NB4 (cell line): Measurements from ENCODE around the gene CCL16.

Source experiments
- DNase-seq: peaks from one replicate; pipeline ENCODE4 v3.0.0; 2010; ENCODE audit warnings: low read depth
- H3K4me3 ChIP-seq: one replicate; pipeline ENCODE4 v1.5.1; 2011; ENCODE audit warnings: mild to moderate bottlenecking, low read depth, low read length, moderate library complexity
- CTCF ChIP-seq: IDR thresholded peaks from one replicate; pipeline ENCODE4 v1.5.1; 2012; ENCODE audit warnings: low read depth, low read length
- MAX ChIP-seq: IDR thresholded peaks from 2 replicates; pipeline ENCODE4 v1.6.1; 2011; ENCODE audit warnings: low read depth, low read length
- MYC ChIP-seq: IDR thresholded peaks from 2 replicates; pipeline ENCODE4 v1.6.1; 2011; ENCODE audit warnings: low read depth, low read length
- POLR2A ChIP-seq: IDR thresholded peaks from 2 replicates; pipeline ENCODE4 v1.6.1; 2011; ENCODE audit warnings: mild to moderate bottlenecking; ENCODE audit not compliant: insufficient read length; ENCODE audit errors: extremely low read depth

The CCL16 gene

GRCh38 chr17:35981246-35981645, at the start of gene CCL16:
Gene CCL16 (minus strand): TSS chr17:35981497. CDS start chr17:35981420, 77 bp downstream.
- TF ChIP-seq MYC = no peak
- TF ChIP-seq CTCF = no peak
- DNase-seq = no peak
- H3K4me3 ChIP-seq = no peak within 1 kb of the TSS

- DNase-seq = no peak
- TF ChIP-seq MAX (no peak), POLR2A (no peak), MYC (no peak), CTCF (no peak)
- no peak overlapping the region for H3K4me3 ChIP-seq
These were observed 49.7 kb upstream of the CCL16 start for GRCh38 chr17:36030956-36031355.

GRCh38 chr17:36027761-36028160, 46.5 kb upstream of the CCL16 start:
- TF ChIP-seq MAX = no peak
- no peak for TF ChIP-seq CTCF
- TF ChIP-seq MYC = no peak
- TF ChIP-seq POLR2A = no peak
- DNase-seq = no peak
- no peak overlapping the region for H3K4me3 ChIP-seq

GRCh38 chr17:36024106-36024869, 43.0 kb upstream of the CCL16 start:
- H3K4me3 ChIP-seq = no peak overlapping the region
- TF ChIP-seq MAX = no peak
- TF ChIP-seq CTCF = no peak
- no peak for TF ChIP-seq POLR2A
- no peak for TF ChIP-seq MYC
- no peak for DNase-seq

GRCh38 chr17:36019423-36019822, 38.1 kb upstream of the CCL16 start:
- no peak overlapping the region for H3K4me3 ChIP-seq
- no peak for DNase-seq
- TF ChIP-seq CTCF = no peak
- TF ChIP-seq POLR2A = no peak
- no peak for TF ChIP-seq MYC
- no peak for TF ChIP-seq MAX

GRCh38 chr17:36017799-36018198, 36.5 kb upstream of the CCL16 start, which contains the start of gene CCL23:
Gene CCL23 (minus strand): TSS chr17:36017972. CDS start chr17:36017897, 75 bp downstream.
- TF ChIP-seq CTCF (no peak), MYC (no peak), POLR2A (no peak), MAX (no peak)
- peak; percentile 67 for DNase-seq
- H3K4me3 ChIP-seq = no peak within 1 kb of the TSS
